ENCODE results near the gene SPPL2B.

Gene SPPL2B

GRCh38 chr19:2356036-2356646 lies 27.7 kb downstream of the SPPL2B start:
- Histone ChIP-seq H3K9me3 (ENCODE audit: insufficient read depth, low read depth, low read length) (no peaks in the 10 kb centered on the region), H3K36me3 (ENCODE audit: insufficient read depth, low read length) (peaks cover 10% of the 10 kb centered on the region; the same call in 1 of the 2 replicates), H3F3A (ENCODE audit: low read depth) (no peaks in the 10 kb centered on the region), H3K27me3 (ENCODE audit: insufficient read depth, low read length, poor library complexity, severe bottlenecking) (no peaks in the 10 kb centered on the region), H3K9me2 (replicated peaks; ENCODE audit: low read depth, low read length) (no peaks in the 10 kb centered on the region), H3K79me2 (ENCODE audit: insufficient read depth, low read length) (no peaks in the 10 kb centered on the region), H2AFZ (ENCODE audit: low read length) (no peak overlapping the region), H3K4me1 (ENCODE audit: insufficient read depth, low read length, poor library complexity, severe bottlenecking) (no peaks in the 10 kb centered on the region), H3K4me2 (ENCODE audit: low read depth, low read length, poor library complexity, severe bottlenecking) (no peak overlapping the region), H3K4me3 (ENCODE audit: low read length, poor library complexity, severe bottlenecking) (no peak overlapping the region), H4K20me1 (ENCODE audit: insufficient read depth, low read length, poor library complexity, severe bottlenecking) (no peaks in the 10 kb centered on the region), H3K9ac (ENCODE audit: low read depth, low read length, poor library complexity, severe bottlenecking) (no peak overlapping the region)
- TF ChIP-seq CTCF (conservative IDR thresholded peaks at IDR 0.05; ENCODE audit: low read length), result no peak
- TF ChIP-seq EZH2phosphoT487 (IDR thresholded peaks at IDR 0.05; ENCODE audit: borderline replicate concordance), result no peak

DNA sequence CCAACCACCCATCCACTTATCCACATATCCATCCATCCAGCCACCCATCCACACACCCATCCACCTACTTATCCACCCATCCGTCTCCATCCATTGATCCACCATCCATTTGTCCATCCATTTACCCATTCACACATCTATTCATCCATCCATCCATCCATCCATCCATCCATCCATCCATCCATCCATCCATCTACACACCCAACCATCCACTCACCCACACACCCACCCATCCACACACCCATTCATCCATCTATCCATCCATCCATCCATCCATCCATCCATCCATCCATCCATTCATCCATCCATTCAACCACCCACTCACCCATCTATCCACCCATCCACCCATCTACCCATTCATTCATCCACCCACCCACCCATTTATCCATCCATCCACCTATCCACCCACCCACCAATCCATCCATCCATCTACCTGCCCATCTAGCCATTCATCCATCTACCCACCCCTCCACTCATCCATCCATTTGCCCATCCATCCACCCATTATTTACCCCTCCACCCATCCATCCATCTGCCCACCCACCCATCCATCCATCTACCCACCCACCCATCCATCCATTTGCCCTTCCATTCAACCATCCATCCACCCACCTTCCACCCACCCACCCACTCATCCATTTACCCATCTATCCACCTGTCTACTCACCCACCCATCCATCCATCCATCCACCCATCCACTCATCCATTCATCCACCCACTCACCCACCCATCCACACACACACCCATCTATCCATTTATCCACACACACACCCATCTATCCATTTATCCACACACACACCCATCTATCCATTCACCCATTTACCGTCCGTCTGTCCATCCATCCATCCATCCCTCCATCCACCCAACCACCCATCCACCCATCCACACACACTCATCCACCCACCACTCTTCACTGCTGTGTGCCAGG lies 29.1 kb downstream of the SPPL2B start:
- H2AFZ ChIP-seq (ENCODE audit: low read length), result no peak overlapping the region
- H3K79me2 ChIP-seq (ENCODE audit: insufficient read depth, low read length), result no peaks in the 10 kb centered on the region
- TF ChIP-seq EZH2phosphoT487 (IDR thresholded peaks at IDR 0.05; ENCODE audit: borderline replicate concordance) (no peak), CTCF (conservative IDR thresholded peaks at IDR 0.05; ENCODE audit: low read length) (no peak)
- no peak overlapping the region for H3K9ac ChIP-seq (ENCODE audit: low read depth, low read length, poor library complexity, severe bottlenecking)
- no peaks in the 10 kb centered on the region for H3F3A ChIP-seq (ENCODE audit: low read depth)
- no peaks in the 10 kb centered on the region for H3K27me3 ChIP-seq (ENCODE audit: insufficient read depth, low read length, poor library complexity, severe bottlenecking)
- no peaks in the 10 kb centered on the region for H3K9me2 ChIP-seq (replicated peaks; ENCODE audit: low read depth, low read length)
- no peaks in the 10 kb centered on the region for H3K9me3 ChIP-seq (ENCODE audit: insufficient read depth, low read depth, low read length)
- no peaks in the 10 kb centered on the region for H4K20me1 ChIP-seq (ENCODE audit: insufficient read depth, low read length, poor library complexity, severe bottlenecking)
- H3K4me3 ChIP-seq (ENCODE audit: low read length, poor library complexity, severe bottlenecking), result no peak overlapping the region
- no peaks in the 10 kb centered on the region for H3K4me1 ChIP-seq (ENCODE audit: insufficient read depth, low read length, poor library complexity, severe bottlenecking)
- H3K36me3 ChIP-seq (ENCODE audit: insufficient read depth, low read length), result peaks cover 10% of the 10 kb centered on the region; the same call in 1 of the 2 replicates
- no peak overlapping the region for H3K4me2 ChIP-seq (ENCODE audit: low read depth, low read length, poor library complexity, severe bottlenecking)

DNA sequence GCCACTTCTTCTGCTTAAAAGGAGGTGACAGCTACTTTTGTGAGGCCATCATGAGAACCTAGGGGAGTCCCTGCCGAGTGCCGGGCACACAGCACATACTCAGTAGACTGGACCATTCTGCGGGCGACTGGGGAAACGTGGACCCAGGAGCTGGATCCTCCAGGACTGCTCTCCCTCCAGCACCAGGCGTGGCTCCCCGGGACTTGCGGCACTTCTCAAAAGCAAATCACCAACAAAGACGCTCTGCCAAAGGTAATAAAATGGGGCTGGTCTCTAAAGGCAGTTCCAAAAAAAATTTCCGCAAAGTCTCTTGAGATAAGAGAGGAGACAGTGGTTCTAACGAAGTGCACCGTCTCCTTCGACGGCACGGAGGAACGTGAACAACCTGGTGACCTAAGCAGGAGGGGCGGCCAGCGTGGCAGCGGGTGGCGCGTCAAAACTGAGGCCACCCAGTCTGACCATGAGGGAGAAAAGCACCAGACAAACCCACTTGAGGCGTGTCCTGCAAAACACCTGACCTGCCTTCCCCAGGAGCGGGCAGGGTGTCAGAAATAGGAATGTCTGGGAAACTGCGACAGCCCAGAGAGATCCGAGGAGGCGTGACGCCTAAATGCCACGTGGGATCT lies 30.2 kb downstream of the SPPL2B start:
- Histone ChIP-seq H4K20me1 (ENCODE audit: insufficient read depth, low read length, poor library complexity, severe bottlenecking) (no peaks in the 10 kb centered on the region), H3F3A (ENCODE audit: low read depth) (no peaks in the 10 kb centered on the region), H3K79me2 (ENCODE audit: insufficient read depth, low read length) (no peaks in the 10 kb centered on the region), H3K9me2 (replicated peaks; ENCODE audit: low read depth, low read length) (no peaks in the 10 kb centered on the region), H3K36me3 (ENCODE audit: insufficient read depth, low read length) (peaks cover 5% of the 10 kb centered on the region; the same call in 1 of the 2 replicates), H3K27me3 (ENCODE audit: insufficient read depth, low read length, poor library complexity, severe bottlenecking) (no peaks in the 10 kb centered on the region), H3K4me1 (ENCODE audit: insufficient read depth, low read length, poor library complexity, severe bottlenecking) (no peaks in the 10 kb centered on the region), H3K4me3 (ENCODE audit: low read length, poor library complexity, severe bottlenecking) (no peak overlapping the region), H3K9ac (ENCODE audit: low read depth, low read length, poor library complexity, severe bottlenecking) (no peak overlapping the region), H3K9me3 (ENCODE audit: insufficient read depth, low read depth, low read length) (no peaks in the 10 kb centered on the region), H2AFZ (ENCODE audit: low read length) (no peak overlapping the region), H3K4me2 (ENCODE audit: low read depth, low read length, poor library complexity, severe bottlenecking) (no peak overlapping the region)
- no peak for TF ChIP-seq CTCF (conservative IDR thresholded peaks at IDR 0.05; ENCODE audit: low read length)
- TF ChIP-seq EZH2phosphoT487 (IDR thresholded peaks at IDR 0.05; ENCODE audit: borderline replicate concordance), result no peak
